Gastrocnemius medialis (tissue), 4 donors: ENCODE results near the gene MAPKAP1.

ENCODE experiments used
- CTCF ChIP-seq, 5 experiments: fragments of 450-650 bp in 3 of 5; fragments of 200-600 bp in 2 of 5; sonication (generic) in 2 of 5; IDR thresholded peaks in 4 of 5; conservative IDR thresholded peaks in 1 of 5; 1 replicate in 4 of 5; 2 replicates in 1 of 5; pipeline ENCODE4 v1.5.1; 2016 to 2019; ENCODE audit warnings: antibody characterized with exemption in 5 of 5, mild to moderate bottlenecking in 3 of 5, moderate library complexity in 3 of 5
- POLR2A ChIP-seq, 2 donors: fragments of 450-650 bp; IDR thresholded peaks; one replicate each; pipeline ENCODE4 v1.6.1; 2017; ENCODE audit warnings: antibody characterized with exemption in 2 of 2, mild to moderate bottlenecking in 2 of 2, moderate library complexity in 2 of 2

- TF ChIP-seq CTCF (IDR thresholded peaks at IDR 0.05 in 4 of 5, conservative IDR thresholded peaks at IDR 0.05 in 1 of 5) (no peak), POLR2A (IDR thresholded peaks at IDR 0.05) (no peak)
Measured at GRCh38 chr9:125638239-125639045, 68.6 kb downstream of the MAPKAP1 start.
